Erythroblast (primary cell): ENCODE data around the gene HGS.

Experiments
- GATA1 ChIP-seq: IDR thresholded peaks from 2 replicates; pipeline ENCODE4 v1.6.1; 2011; ENCODE audit warnings: low read depth, mild to moderate bottlenecking, control low read depth, low read length, moderate library complexity
- POLR2A ChIP-seq: IDR thresholded peaks from 2 replicates; pipeline ENCODE4 v1.6.1; 2011; ENCODE audit warnings: mild to moderate bottlenecking, low read length

DNA sequence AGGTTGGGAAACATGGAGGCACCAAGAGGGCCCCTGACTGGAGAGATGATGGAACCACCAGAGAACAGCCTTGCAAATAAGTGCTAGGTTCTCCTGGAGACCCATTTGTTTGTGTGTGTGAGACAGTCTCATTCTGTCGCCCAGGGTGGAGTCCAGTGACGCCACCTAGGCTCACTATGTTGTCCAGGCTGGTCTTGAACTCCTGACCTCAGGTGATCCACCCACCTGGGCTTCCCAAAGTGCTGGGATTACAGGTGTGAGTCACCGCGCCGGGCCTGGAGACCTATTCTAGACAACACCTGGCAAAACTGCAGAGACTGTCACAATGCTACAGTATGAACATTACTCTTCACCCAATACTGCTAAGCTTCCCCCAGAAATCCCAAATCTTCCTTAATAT, 48.4 kb upstream of the HGS start:
- TF ChIP-seq POLR2A (no peak), GATA1 (no peak)
